ENCODE data around the gene EAF1. TPM values are rescaled to one million over a fixed set of nuclear protein-coding genes. Genes with fewer than 3 reads are reported as not detected.

EAF1 gene
- total and polyA plus RNA-seq, 7 donors, result 7.2 to 17.8 (median 11.8) TPM

DNA sequence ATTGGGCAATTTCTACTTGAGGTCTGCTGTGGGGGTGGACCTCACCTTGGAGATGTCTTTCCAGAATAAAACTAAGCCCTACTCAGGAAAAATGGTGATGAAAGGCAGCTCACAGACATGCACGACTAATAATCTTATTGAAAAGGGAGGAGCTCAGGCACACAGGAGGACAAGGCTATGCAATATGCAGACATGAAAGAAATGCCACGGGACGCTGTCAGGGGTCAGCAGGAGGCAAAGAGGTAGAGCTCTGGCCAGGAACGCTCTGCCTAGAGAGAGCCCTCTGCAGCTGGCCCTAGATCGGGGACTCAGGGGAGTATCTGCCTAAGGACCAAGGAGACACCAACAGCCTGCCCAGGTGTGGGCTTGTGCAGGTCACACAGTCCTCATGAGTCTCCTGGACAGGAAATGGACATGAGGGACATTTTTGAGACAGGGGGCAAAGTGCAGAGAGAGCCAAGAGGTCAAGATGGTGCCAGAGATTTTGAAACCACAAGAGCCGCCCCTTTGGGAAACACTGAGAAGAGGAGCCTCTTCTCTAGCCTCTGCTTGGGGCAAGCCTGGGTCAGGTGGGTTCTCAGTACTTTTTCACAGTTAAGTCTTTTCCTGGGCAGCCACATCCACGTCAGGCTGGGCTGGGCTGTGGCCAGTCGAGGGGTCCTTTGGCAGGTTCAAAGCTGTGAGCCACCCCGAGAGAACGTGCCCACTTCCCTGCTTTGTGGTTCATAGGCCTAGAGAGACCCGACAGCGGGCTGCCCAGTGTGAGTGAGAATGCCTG, 23.2 kb downstream of the EAF1 start:
- no peak overlapping the region for H3K4me3 ChIP-seq
- H3K36me3 ChIP-seq, result peaks cover 0 to 15% (median 0%) of the 10 kb centered on the region in 4 donors
- H3K27ac ChIP-seq, result no peak overlapping the region
- 94 to 95% methylated on average over 12 of the region's 12 CpGs for WGBS, 2 donors
- no peaks in the 10 kb centered on the region for H3K9me3 ChIP-seq
- no peaks in the 10 kb centered on the region for H3K4me1 ChIP-seq
- TF ChIP-seq POLR2A (IDR thresholded peaks at IDR 0.05) (no peak), EP300 (IDR thresholded peaks at IDR 0.05) (no peak), POLR2AphosphoS5 (IDR thresholded peaks at IDR 0.05) (no peak)
- TF ChIP-seq, protein P1, sequence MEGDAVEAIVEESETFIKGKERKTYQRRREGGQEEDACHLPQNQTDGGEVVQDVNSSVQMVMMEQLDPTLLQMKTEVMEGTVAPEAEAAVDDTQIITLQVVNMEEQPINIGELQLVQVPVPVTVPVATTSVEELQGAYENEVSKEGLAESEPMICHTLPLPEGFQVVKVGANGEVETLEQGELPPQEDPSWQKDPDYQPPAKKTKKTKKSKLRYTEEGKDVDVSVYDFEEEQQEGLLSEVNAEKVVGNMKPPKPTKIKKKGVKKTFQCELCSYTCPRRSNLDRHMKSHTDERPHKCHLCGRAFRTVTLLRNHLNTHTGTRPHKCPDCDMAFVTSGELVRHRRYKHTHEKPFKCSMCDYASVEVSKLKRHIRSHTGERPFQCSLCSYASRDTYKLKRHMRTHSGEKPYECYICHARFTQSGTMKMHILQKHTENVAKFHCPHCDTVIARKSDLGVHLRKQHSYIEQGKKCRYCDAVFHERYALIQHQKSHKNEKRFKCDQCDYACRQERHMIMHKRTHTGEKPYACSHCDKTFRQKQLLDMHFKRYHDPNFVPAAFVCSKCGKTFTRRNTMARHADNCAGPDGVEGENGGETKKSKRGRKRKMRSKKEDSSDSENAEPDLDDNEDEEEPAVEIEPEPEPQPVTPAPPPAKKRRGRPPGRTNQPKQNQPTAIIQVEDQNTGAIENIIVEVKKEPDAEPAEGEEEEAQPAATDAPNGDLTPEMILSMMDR (IDR thresholded peaks at IDR 0.05), result no peak
- intact Hi-C loops (cut with DNase I), result no loop called here
- DNase-seq, result no peak
- H3K27me3 ChIP-seq, result no peaks in the 10 kb centered on the region

DNA sequence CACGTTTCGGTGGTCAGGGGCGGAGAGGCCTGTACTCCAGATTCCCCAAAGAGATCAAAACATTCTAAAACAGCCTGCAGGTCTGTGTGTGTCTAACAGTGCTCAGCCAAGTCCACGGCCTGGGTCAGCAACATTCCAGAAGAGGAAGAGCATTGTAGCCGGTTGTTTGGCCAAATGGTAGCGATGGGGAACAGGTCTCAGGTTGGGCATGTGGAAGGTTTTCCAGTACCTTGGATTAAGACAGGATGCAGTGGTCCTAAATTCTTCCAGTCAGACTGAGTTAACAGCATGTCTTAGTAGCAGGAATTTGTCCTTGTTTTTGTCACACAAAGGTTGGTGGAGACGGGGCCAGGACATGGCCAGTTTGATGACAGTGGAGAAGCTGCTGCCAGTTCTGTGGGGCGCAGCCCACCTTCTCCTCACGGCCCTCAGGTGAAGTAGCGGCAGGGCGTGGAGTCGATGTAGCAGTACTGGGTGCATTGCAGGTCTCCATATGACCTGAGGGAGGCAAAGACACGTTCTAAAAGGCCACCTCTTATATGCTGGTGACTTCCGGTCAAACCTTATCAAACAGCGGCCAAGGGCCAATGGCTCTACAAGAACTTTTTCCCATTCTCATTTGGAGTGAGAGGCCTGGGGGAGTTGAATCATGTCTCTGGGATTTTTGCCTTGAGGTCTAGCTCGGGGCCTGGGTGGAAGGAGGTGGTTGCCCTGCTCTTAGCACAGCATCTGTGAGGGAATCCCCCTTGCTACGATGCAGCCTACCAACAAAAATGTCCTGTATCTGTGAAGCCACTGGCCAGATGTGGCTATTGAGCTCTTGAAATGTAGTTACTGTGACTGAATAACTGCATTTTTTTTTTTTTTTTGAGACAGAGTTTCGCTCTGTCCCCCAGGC, 24.1 kb downstream of the EAF1 start:
- H3K27ac ChIP-seq, result no peak overlapping the region
- intact Hi-C loops (cut with DNase I), result no loop called here
- no peak for DNase-seq
- peaks cover 0 to 18% (median 0%) of the 10 kb centered on the region in 4 donors for H3K36me3 ChIP-seq
- WGBS, 2 donors, result 93% methylated on average over 18 of the region's 18 CpGs
- TF ChIP-seq POLR2A (IDR thresholded peaks at IDR 0.05), result no peak
- TF ChIP-seq EP300 (IDR thresholded peaks at IDR 0.05), result no peak
- TF ChIP-seq, protein P1 (IDR thresholded peaks at IDR 0.05), result no peak
- no peak for TF ChIP-seq POLR2AphosphoS5 (IDR thresholded peaks at IDR 0.05)
- no peaks in the 10 kb centered on the region for H3K4me1 ChIP-seq
- H3K27me3 ChIP-seq, result no peaks in the 10 kb centered on the region
- no peak overlapping the region for H3K4me3 ChIP-seq
- H3K9me3 ChIP-seq, result no peaks in the 10 kb centered on the region

DNA sequence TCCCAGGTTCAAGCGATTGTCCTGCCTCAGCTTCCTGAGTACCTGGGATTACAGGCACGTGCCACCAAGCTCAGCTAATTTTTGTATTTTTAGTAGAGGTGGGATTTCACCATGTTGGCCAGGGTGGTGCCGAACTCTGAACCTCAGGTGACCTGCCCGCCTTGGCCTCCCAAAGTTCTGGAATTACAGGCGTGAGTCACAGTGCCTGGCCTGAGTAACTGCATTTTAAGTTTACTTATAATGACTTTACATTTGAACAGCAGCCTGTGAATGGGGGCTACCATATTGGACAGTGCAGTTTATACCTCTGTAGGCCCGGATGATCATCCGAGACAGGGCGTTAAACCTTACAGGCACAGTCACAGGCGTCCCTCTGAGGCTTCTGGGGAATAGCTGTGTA, 24.8 kb downstream of the EAF1 start:
- no peaks in the 10 kb centered on the region for H3K27me3 ChIP-seq
- WGBS, 2 donors, result 82 to 91% methylated on average over 9 of the region's 9 CpGs
- no peak for DNase-seq
- no peak overlapping the region for H3K4me3 ChIP-seq
- TF ChIP-seq POLR2AphosphoS5 (IDR thresholded peaks at IDR 0.05) (no peak), EP300 (IDR thresholded peaks at IDR 0.05) (no peak), POLR2A (IDR thresholded peaks at IDR 0.05) (no peak)
- TF ChIP-seq, protein P1 (IDR thresholded peaks at IDR 0.05), result no peak
- intact Hi-C loops (cut with DNase I), result no loop called here
- no peaks in the 10 kb centered on the region for H3K9me3 ChIP-seq
- H3K36me3 ChIP-seq, result peaks cover 0 to 18% (median 0%) of the 10 kb centered on the region in 4 donors
- H3K27ac ChIP-seq, result no peak overlapping the region
- H3K4me1 ChIP-seq, result no peaks in the 10 kb centered on the region

DNA sequence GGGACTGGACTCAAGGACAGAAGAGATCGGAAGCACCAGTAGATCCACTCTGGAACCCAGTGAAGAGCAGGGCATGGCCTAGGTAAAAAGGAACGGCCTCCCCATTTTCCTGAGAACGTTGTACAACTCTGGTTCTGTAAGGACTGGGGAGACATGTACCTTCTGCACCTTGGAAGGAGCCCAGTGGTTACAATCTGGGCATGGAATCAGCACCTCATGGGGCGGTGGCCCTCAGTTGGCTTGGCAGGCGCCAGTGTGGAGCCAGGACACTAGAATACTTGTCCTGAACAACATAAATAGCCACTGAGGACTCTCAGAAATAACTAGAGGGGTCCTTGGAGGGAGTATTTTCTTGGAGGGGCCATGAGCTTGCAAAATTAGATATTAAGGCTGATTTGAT, 25.6 kb downstream of the EAF1 start:
- 90 to 94% methylated on average over 5 of the region's 5 CpGs for WGBS, 2 donors
- no peak overlapping the region for H3K4me3 ChIP-seq
- H3K27ac ChIP-seq, result no peak overlapping the region
- H3K9me3 ChIP-seq, result no peaks in the 10 kb centered on the region
- H3K4me1 ChIP-seq, result no peaks in the 10 kb centered on the region
- DNase-seq, result no peak
- H3K36me3 ChIP-seq, result peaks cover 0 to 18% (median 0%) of the 10 kb centered on the region in 4 donors
- TF ChIP-seq POLR2A (IDR thresholded peaks at IDR 0.05), result no peak
- no peak for TF ChIP-seq EP300 (IDR thresholded peaks at IDR 0.05)
- no peak for TF ChIP-seq POLR2AphosphoS5 (IDR thresholded peaks at IDR 0.05)
- TF ChIP-seq, protein P1 (IDR thresholded peaks at IDR 0.05), result no peak
- intact Hi-C loops (cut with DNase I), result no loop called here
- no peaks in the 10 kb centered on the region for H3K27me3 ChIP-seq
